ENCODE results near the gene LIF. TPM values are rescaled to one million over a fixed set of nuclear protein-coding genes. Genes with fewer than 3 reads are reported as not detected.

The LIF gene
- polyA plus RNA-seq, 1 of the 3 experiments (the other 2 are of a cell fraction): 24.6 TPM

DNA sequence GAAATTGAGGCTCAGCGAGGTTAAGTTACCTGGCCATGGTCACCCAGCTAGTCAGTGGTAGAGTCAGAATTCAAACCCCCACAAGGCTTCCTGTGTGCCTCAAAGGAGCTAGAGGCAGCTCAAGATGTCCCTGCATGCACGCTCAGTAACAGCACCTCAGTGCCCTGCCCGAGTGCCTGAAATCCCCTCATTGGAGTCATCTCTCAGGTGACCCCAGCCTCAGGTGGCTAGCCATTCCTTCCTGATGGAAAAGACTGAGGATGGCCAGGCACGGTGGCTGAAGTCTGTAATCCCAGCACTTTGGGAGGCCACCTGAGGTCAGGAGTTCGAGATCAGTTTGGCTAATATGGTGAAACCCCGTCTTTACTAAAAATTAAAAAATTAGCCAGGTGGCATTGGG lies 36.9 kb downstream of the LIF start:
- no peak overlapping the region for H3K4me2 ChIP-seq
- POLR2A ChIA-PET: no interaction called here
- CTCF ChIA-PET: interaction anchor here (1.0 to 1.4 kb wide), 4 partner anchors 15 to 121 kb away, joined by 3 to 5 read pairs (median 3); no protein-coding TSS in a partner anchor
- no peak overlapping the region for H2AFZ ChIP-seq (ENCODE audit: low read depth)
- 98% methylated on average over 6 of the region's 6 CpGs for WGBS (ENCODE audit: low lambda C conversion rate)
- DNase-seq: no peak
- H3K79me2 ChIP-seq (ENCODE audit: insufficient read depth): no peaks in the 10 kb centered on the region
- no peaks in the 10 kb centered on the region for H3K36me3 ChIP-seq (replicated peaks in 1 of 2; ENCODE audit: control insufficient read depth in 1 of 2, insufficient read depth in 2 of 2, low read length in 1 of 2)
- TF ChIP-seq JUND (IDR thresholded peaks at IDR 0.05): no peak
- TF ChIP-seq, protein P1, sequence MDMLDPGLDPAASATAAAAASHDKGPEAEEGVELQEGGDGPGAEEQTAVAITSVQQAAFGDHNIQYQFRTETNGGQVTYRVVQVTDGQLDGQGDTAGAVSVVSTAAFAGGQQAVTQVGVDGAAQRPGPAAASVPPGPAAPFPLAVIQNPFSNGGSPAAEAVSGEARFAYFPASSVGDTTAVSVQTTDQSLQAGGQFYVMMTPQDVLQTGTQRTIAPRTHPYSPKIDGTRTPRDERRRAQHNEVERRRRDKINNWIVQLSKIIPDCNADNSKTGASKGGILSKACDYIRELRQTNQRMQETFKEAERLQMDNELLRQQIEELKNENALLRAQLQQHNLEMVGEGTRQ (IDR thresholded peaks at IDR 0.05; ENCODE audit: borderline replicate concordance, low read depth, low read length): no peak
- no peak for TF ChIP-seq EP300 (IDR thresholded peaks at IDR 0.05; ENCODE audit: borderline replicate concordance in 1 of 2, low read depth in 1 of 2, low read length in 1 of 2)
- TF ChIP-seq GATA2 (CRISPR knock-in tag; IDR thresholded peaks at IDR 0.05): no peak
- TF ChIP-seq RAD21 (IDR thresholded peaks at IDR 0.05; ENCODE audit: low read length): no peak
- H3K27ac ChIP-seq (ENCODE audit: low read depth in 2 of 2, low read length in 1 of 2): peak overlapping the region in 1 of 2 experiments; percentile 94; a peak in 2 of 4 replicates
- H3K4me3 ChIP-seq (ENCODE audit: low read depth in 2 of 2, low read length in 1 of 2): no peak overlapping the region
- H3K27me3 ChIP-seq (ENCODE audit: insufficient read depth): no peaks in the 10 kb centered on the region
- H4K20me1 ChIP-seq (ENCODE audit: insufficient read depth): no peaks in the 10 kb centered on the region
- no peaks in the 10 kb centered on the region for H3K9me2 ChIP-seq
- H3K9ac ChIP-seq: no peak overlapping the region
- peaks cover 35 to 61% of the 10 kb centered on the region in 2 experiments for H3K4me1 ChIP-seq (ENCODE audit: control insufficient read depth in 1 of 2, insufficient read depth in 2 of 2, low read depth in 1 of 2, low read length in 1 of 2)
- no peaks in the 10 kb centered on the region for H3K9me3 ChIP-seq
- peaks cover 44% of the 10 kb centered on the region for H3F3A ChIP-seq (replicated peaks; ENCODE audit: insufficient read depth)

DNA sequence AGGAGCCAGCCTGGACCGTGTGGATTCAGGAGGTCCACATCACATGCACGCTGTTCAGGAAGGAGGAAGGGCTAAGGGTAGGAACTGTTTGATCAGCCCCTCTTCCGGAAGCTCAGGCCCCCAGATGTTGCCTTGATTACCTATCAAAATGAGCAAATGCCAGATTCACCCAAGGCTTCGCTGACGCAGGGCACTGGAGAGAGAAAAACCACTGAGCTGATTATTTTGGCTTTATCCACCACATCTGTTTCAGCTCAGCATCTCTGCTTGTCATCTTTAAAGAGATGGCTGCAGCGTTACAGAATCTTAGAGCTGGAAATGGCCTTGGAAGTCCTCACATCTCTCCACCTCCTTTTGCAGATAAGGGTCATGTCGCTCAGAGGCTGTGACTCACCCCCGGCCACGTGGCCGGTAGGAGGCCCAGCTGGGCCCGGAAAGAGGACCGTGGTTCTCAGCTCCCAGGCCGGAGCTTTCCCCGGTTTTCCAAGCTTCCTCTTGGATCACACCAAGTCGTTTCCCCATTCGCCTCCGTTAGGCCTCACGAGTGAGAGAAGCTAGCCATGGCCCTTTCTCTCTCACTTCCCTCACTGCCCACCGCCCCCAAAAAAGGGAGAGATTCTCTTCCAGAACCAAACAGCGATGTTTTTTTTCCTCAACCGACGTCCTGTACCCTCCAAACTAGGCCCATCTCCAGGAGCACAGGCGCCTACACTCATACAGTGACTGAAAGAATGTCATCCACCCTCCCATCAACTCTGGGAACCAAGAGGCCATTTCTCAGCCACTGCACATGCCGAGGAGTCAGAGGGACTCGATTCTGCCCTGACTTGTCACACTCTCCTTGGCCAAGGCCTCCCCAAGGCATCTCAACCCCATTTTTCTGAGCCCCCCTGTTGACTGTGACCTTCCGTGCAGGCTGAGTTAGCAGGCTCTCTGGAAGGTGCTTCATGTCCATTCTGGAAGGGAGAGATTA lies 37.6 kb downstream of the LIF start:
- H3K4me2 ChIP-seq: peak overlapping the region; percentile 43; the same call in 1 of the 2 replicates
- H3K4me3 ChIP-seq (ENCODE audit: low read depth in 2 of 2, low read length in 1 of 2): no peak overlapping the region
- H4K20me1 ChIP-seq (ENCODE audit: insufficient read depth): no peaks in the 10 kb centered on the region
- H3K4me1 ChIP-seq (ENCODE audit: control insufficient read depth in 1 of 2, insufficient read depth in 2 of 2, low read depth in 1 of 2, low read length in 1 of 2): peaks cover 42 to 67% of the 10 kb centered on the region in 2 experiments
- peak overlapping the region; percentile 62 for H2AFZ ChIP-seq (ENCODE audit: low read depth)
- H3K27ac ChIP-seq (ENCODE audit: low read depth in 2 of 2, low read length in 1 of 2): peak overlapping the region; percentile 75 to 94
- no peaks in the 10 kb centered on the region for H3K36me3 ChIP-seq (replicated peaks in 1 of 2; ENCODE audit: control insufficient read depth in 1 of 2, insufficient read depth in 2 of 2, low read length in 1 of 2)
- CTCF ChIA-PET: interaction anchor here (0.7 to 1.3 kb wide), 3 partner anchors 10 to 79 kb away, joined by 3 to 5 read pairs (median 3); no protein-coding TSS in a partner anchor
- DNase-seq: peak; percentile 61
- H3K9ac ChIP-seq: 0 out of 2 replicates have a peak overlapping the region, but pooled peaks have one; percentile 33
- no peaks in the 10 kb centered on the region for H3K9me2 ChIP-seq
- H3K9me3 ChIP-seq: no peaks in the 10 kb centered on the region
- H3K79me2 ChIP-seq (ENCODE audit: insufficient read depth): no peaks in the 10 kb centered on the region
- no peaks in the 10 kb centered on the region for H3K27me3 ChIP-seq (ENCODE audit: insufficient read depth)
- peaks cover 50% of the 10 kb centered on the region for H3F3A ChIP-seq (replicated peaks; ENCODE audit: insufficient read depth)
- POLR2A ChIA-PET: interaction anchor here (0.6 kb wide), 1 partner anchor 184 kb away, joined by 3 read pairs; no protein-coding TSS in a partner anchor
- WGBS (ENCODE audit: low lambda C conversion rate): 55% methylated on average over 23 of the region's 26 CpGs
- TF ChIP-seq RAD21 (IDR thresholded peaks at IDR 0.05; ENCODE audit: low read length): no peak
- TF ChIP-seq NFIC (IDR thresholded peaks at IDR 0.05; ENCODE audit: borderline replicate concordance): peak; percentile 74
- TF ChIP-seq FOSL2 (IDR thresholded peaks at IDR 0.05; ENCODE audit: borderline replicate concordance, low read depth): peak; percentile 90
- TF ChIP-seq, protein P2, sequence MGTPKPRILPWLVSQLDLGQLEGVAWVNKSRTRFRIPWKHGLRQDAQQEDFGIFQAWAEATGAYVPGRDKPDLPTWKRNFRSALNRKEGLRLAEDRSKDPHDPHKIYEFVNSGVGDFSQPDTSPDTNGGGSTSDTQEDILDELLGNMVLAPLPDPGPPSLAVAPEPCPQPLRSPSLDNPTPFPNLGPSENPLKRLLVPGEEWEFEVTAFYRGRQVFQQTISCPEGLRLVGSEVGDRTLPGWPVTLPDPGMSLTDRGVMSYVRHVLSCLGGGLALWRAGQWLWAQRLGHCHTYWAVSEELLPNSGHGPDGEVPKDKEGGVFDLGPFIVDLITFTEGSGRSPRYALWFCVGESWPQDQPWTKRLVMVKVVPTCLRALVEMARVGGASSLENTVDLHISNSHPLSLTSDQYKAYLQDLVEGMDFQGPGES (IDR thresholded peaks at IDR 0.05; ENCODE audit: low read depth, low read length): no peak
- TF ChIP-seq RFX5 (IDR thresholded peaks at IDR 0.05; ENCODE audit: low read length): no peak
- peak; percentile 71; the same call in 1 of the 2 replicates for TF ChIP-seq RXRA (IDR thresholded peaks at IDR 0.05; ENCODE audit: borderline replicate concordance, low read depth)
- TF ChIP-seq CHD2 (IDR thresholded peaks at IDR 0.05; ENCODE audit: low read length, partially characterized antibody): no peak
- TF ChIP-seq, protein P3, sequence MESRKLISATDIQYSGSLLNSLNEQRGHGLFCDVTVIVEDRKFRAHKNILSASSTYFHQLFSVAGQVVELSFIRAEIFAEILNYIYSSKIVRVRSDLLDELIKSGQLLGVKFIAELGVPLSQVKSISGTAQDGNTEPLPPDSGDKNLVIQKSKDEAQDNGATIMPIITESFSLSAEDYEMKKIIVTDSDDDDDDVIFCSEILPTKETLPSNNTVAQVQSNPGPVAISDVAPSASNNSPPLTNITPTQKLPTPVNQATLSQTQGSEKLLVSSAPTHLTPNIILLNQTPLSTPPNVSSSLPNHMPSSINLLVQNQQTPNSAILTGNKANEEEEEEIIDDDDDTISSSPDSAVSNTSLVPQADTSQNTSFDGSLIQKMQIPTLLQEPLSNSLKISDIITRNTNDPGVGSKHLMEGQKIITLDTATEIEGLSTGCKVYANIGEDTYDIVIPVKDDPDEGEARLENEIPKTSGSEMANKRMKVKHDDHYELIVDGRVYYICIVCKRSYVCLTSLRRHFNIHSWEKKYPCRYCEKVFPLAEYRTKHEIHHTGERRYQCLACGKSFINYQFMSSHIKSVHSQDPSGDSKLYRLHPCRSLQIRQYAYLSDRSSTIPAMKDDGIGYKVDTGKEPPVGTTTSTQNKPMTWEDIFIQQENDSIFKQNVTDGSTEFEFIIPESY (IDR thresholded peaks at IDR 0.05; ENCODE audit: borderline replicate concordance, low read depth): peak; percentile 48; the same call in 1 of the 2 replicates
- peak; percentile 60; the same call in 1 of the 2 replicates for TF ChIP-seq YY1 (IDR thresholded peaks at IDR 0.05; ENCODE audit: low read depth)
- no peak for TF ChIP-seq FOXJ3 (CRISPR knock-in tag; IDR thresholded peaks at IDR 0.05)
- TF ChIP-seq TCF12 (IDR thresholded peaks at IDR 0.05): peak; percentile 92
- TF ChIP-seq NRF1 (IDR thresholded peaks at IDR 0.05; ENCODE audit: low read depth, low read length): no peak
- TF ChIP-seq GABPA (IDR thresholded peaks at IDR 0.05; ENCODE audit: low read depth): 0 out of 2 replicates have a peak, but pooled peaks have one; percentile 16
- TF ChIP-seq, protein P4, sequence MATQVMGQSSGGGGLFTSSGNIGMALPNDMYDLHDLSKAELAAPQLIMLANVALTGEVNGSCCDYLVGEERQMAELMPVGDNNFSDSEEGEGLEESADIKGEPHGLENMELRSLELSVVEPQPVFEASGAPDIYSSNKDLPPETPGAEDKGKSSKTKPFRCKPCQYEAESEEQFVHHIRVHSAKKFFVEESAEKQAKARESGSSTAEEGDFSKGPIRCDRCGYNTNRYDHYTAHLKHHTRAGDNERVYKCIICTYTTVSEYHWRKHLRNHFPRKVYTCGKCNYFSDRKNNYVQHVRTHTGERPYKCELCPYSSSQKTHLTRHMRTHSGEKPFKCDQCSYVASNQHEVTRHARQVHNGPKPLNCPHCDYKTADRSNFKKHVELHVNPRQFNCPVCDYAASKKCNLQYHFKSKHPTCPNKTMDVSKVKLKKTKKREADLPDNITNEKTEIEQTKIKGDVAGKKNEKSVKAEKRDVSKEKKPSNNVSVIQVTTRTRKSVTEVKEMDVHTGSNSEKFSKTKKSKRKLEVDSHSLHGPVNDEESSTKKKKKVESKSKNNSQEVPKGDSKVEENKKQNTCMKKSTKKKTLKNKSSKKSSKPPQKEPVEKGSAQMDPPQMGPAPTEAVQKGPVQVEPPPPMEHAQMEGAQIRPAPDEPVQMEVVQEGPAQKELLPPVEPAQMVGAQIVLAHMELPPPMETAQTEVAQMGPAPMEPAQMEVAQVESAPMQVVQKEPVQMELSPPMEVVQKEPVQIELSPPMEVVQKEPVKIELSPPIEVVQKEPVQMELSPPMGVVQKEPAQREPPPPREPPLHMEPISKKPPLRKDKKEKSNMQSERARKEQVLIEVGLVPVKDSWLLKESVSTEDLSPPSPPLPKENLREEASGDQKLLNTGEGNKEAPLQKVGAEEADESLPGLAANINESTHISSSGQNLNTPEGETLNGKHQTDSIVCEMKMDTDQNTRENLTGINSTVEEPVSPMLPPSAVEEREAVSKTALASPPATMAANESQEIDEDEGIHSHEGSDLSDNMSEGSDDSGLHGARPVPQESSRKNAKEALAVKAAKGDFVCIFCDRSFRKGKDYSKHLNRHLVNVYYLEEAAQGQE (IDR thresholded peaks at IDR 0.05; ENCODE audit: low read depth, low read length): no peak

Data from SK-N-SH (cell line).